Ovary (tissue), 3 donors: ENCODE results near the gene INO80.

Source experiments
- CTCF ChIP-seq, 3 donors: fragments of 450-650 bp in 2 of 3; fragments of 200-600 bp in 1 of 3; IDR thresholded peaks; one replicate each; pipeline versions ENCODE4 v1.5.1 to v1.8.0; 2016 to 2022; ENCODE audit warnings: antibody characterized with exemption in 3 of 3, mild to moderate bottlenecking in 1 of 3
- EP300 ChIP-seq: sonication (generic); formaldehyde crosslinking; IDR thresholded peaks from one replicate; pipeline ENCODE4 v1.6.1; 2017; ENCODE audit warnings: antibody characterized with exemption
- POLR2A ChIP-seq: fragments of 450-650 bp; IDR thresholded peaks from one replicate; pipeline ENCODE4 v1.6.1; 2017; ENCODE audit warnings: antibody characterized with exemption, mild to moderate bottlenecking, moderate library complexity
- donor health status: DM: no; HTN: no; CAD: no.

DNA sequence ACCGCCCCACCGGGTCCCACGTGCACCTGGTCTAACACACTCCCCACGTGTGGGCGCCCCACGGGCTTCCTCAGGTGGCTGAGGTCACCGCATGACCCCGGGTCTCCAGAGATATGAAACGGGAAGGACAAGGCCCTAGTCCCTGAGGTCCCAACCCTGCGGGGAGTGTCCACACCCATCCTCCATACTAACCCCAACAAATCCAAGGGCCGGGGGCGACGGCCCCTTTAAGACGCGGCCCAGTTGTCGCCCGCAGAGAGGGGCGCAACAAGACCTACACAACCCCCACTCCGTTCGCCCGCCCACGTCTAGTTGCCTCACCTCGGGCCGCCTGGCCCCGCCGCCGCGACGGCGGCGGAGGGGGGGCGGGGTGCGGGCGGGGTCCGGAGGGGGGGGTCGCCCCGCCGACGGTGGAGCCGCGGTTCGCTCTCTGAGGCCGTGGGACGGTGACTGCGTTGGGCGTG, 396 bp downstream of the INO80 start:
- TF ChIP-seq EP300 (no peak), CTCF (IDR thresholded peaks at IDR 0.05) (no peak), POLR2A (no peak)
